WTC11 (cell line): ENCODE results near the gene SOX8. TPM values are rescaled to one million over a fixed set of nuclear protein-coding genes. Genes with fewer than 3 reads are reported as not detected.

Experiments used
- ATAC-seq: fragments of 200-7000 bp; cut with Tn5 transposase; 2 replicates; pipeline ENCODE4 v1.10.0; 2021; ENCODE audit warnings: mild to moderate bottlenecking, moderate library complexity
- CTCF ChIA-PET: fragments of 300-600 bp; sonication (Branson Sonifier 250); formaldehyde crosslinking; loops from one replicate; lab custom pipeline; 2021; ENCODE audit warnings: antibody characterized with exemption; lab: Charles Lee
- POLR2A ChIA-PET: fragments of 350-600 bp; sonication (Branson Sonifier 250); formaldehyde crosslinking; loops from one replicate; lab custom pipeline; 2021; ENCODE audit warnings: antibody characterized with exemption; lab: Charles Lee
- DNase-seq: peaks from one replicate; pipeline ENCODE4 v3.0.0; 2021; ENCODE audit warnings: low spot score
- H3K27ac Mint-ChIP-seq: 2 replicates; pipeline ENCODE4 v1.8.0; 2021; ENCODE audit warnings: mixed read lengths
- H3K27me3 Mint-ChIP-seq: 2 replicates; pipeline ENCODE4 v1.8.0; 2021; ENCODE audit warnings: low read depth, mild to moderate bottlenecking, moderate library complexity, mixed read lengths
- H3K36me3 Mint-ChIP-seq: 2 replicates; pipeline ENCODE4 v1.8.0; 2021; ENCODE audit warnings: mixed read lengths
- H3K4me1 Mint-ChIP-seq: 2 replicates; pipeline ENCODE4 v1.8.0; 2022; ENCODE audit warnings: mixed read lengths
- H3K4me3 Mint-ChIP-seq: 2 replicates; pipeline ENCODE4 v1.8.0; 2021; ENCODE audit warnings: mild to moderate bottlenecking, moderate library complexity, mixed read lengths
- H3K9me3 Mint-ChIP-seq: 2 replicates; pipeline ENCODE4 v1.8.0; 2021; ENCODE audit warnings: mixed read lengths
- CREM ChIP-seq: sonication (generic); formaldehyde crosslinking; IDR thresholded peaks from 2 replicates; pipeline ENCODE4 v1.8.1; 2022; ENCODE audit warnings: mild to moderate bottlenecking, missing genetic modification reagents, moderate library complexity
- EMX1 ChIP-seq: fragments of 250-450 bp; sonication (Bioruptor Pico); IDR thresholded peaks from 2 replicates; pipeline ENCODE4 v1.8.0; 2021; ENCODE audit warnings: mild to moderate bottlenecking
- FOXJ3 ChIP-seq: sonication (generic); formaldehyde crosslinking; IDR thresholded peaks from 2 replicates; pipeline ENCODE4 v1.9.0; 2021; ENCODE audit warnings: missing genetic modification reagents, mild to moderate bottlenecking, borderline replicate concordance
- GTF2I ChIP-seq: fragments of 250-450 bp; sonication (Bioruptor Pico); conservative IDR thresholded peaks from 2 replicates; pipeline ENCODE4 v1.4.0; 2021; ENCODE audit warnings: mild to moderate bottlenecking
- HMGA2 ChIP-seq: fragments of 250-450 bp; sonication (Bioruptor Pico); IDR thresholded peaks from 2 replicates; pipeline ENCODE4 v1.4.0; 2021; ENCODE audit warnings: mild to moderate bottlenecking, moderate library complexity
- HMGXB4 ChIP-seq: sonication (generic); formaldehyde crosslinking; IDR thresholded peaks from 2 replicates; pipeline ENCODE4 v1.8.1; 2023; ENCODE audit warnings: mild to moderate bottlenecking, moderate library complexity, missing genetic modification reagents
- IRF1 ChIP-seq: sonication (generic); formaldehyde crosslinking; IDR thresholded peaks from 2 replicates; pipeline ENCODE4 v1.8.0; 2023; ENCODE audit warnings: missing genetic modification reagents
- MYBL2 ChIP-seq: sonication (generic); formaldehyde crosslinking; IDR thresholded peaks from 2 replicates; pipeline ENCODE4 v1.8.1; 2023; ENCODE audit warnings: mild to moderate bottlenecking, moderate library complexity, missing genetic modification reagents
- PREB ChIP-seq: sonication (generic); formaldehyde crosslinking; IDR thresholded peaks from 2 replicates; pipeline ENCODE4 v1.8.1; 2022; ENCODE audit warnings: mild to moderate bottlenecking, missing genetic modification reagents, moderate library complexity, borderline replicate concordance
- SMAD4 ChIP-seq: sonication (generic); formaldehyde crosslinking; IDR thresholded peaks from 2 replicates; pipeline ENCODE4 v1.8.0; 2022; ENCODE audit warnings: mild to moderate bottlenecking, missing genetic modification reagents
- STAT6 ChIP-seq: sonication (generic); formaldehyde crosslinking; conservative IDR thresholded peaks from 2 replicates; pipeline ENCODE4 v1.8.1; 2023; ENCODE audit warnings: mild to moderate bottlenecking, low read depth, missing genetic modification reagents, moderate library complexity
- ZMAT4 ChIP-seq: fragments of 250-450 bp; sonication (Bioruptor Pico); IDR thresholded peaks from 2 replicates; pipeline ENCODE4 v1.9.0; 2021; ENCODE audit warnings: mild to moderate bottlenecking
- ZNF232 ChIP-seq: sonication (generic); formaldehyde crosslinking; IDR thresholded peaks from 2 replicates; pipeline ENCODE4 v1.8.0; 2022; ENCODE audit warnings: mild to moderate bottlenecking, missing genetic modification reagents
- ZNF423 ChIP-seq: fragments of 250-450 bp; sonication (Bioruptor Pico); IDR thresholded peaks from 2 replicates; pipeline ENCODE4 v2.1.2; 2022; ENCODE audit warnings: mild to moderate bottlenecking, moderate library complexity
- total RNA-seq: library from RNA; stranded (reverse); gene quantifications from 3 replicates; pipeline ENCODE4 v1.2.3, GENCODE V29; 2021

The SOX8 gene
- total RNA-seq, 1 experiment from 2014 or later: 12.3 TPM

GRCh38 chr16:987906-988305 lies 6.3 kb downstream of the SOX8 start:
- DNase-seq (no peak), ATAC-seq (no peak)
- POLR2A ChIA-PET: no interaction called here
- H3K36me3 Mint-ChIP-seq: no peaks in the 10 kb centered on the region
- TF ChIP-seq HMGA2 (CRISPR knock-in tag) (no peak), CREM (CRISPR knock-in tag) (no peak), GTF2I (CRISPR knock-in tag) (no peak)
- TF ChIP-seq, all 79 proteins: peak for 0
- no peak overlapping the region for H3K4me3 Mint-ChIP-seq
- H3K27me3 Mint-ChIP-seq: peaks cover 4% of the 10 kb centered on the region
- CTCF ChIA-PET: interaction anchor here (0.9 to 1.0 kb wide), 2 partner anchors 10 to 67 kb away, joined by 3 read pairs; no protein-coding TSS in a partner anchor
- peaks cover 1% of the 10 kb centered on the region for H3K4me1 Mint-ChIP-seq
- no peaks in the 10 kb centered on the region for H3K9me3 Mint-ChIP-seq
- no peak overlapping the region for H3K27ac Mint-ChIP-seq

- H3K27ac Mint-ChIP-seq: no peak overlapping the region
- no peak for DNase-seq
- ATAC-seq: no peak
Measured at GRCh38 chr16:988471-989353, 7.1 kb downstream of the SOX8 start.

More at GRCh38 chr16:988471-989353, 7.1 kb downstream of the SOX8 start:
- Mint-ChIP-seq H3K4me1 (no peaks in the 10 kb centered on the region), H3K9me3 (no peaks in the 10 kb centered on the region), H3K36me3 (no peaks in the 10 kb centered on the region), H3K27me3 (no peaks in the 10 kb centered on the region), H3K4me3 (no peak overlapping the region)
- CTCF ChIA-PET: interaction anchor here (0.7 to 1.0 kb wide), 4 partner anchors 9 to 101 kb away, joined by 3 read pairs; no protein-coding TSS in a partner anchor
- no peak for TF ChIP-seq MYBL2 (CRISPR knock-in tag)
- no peak for TF ChIP-seq EMX1 (CRISPR knock-in tag)
- TF ChIP-seq ZNF232 (CRISPR knock-in tag): no peak
- TF ChIP-seq SMAD4 (CRISPR knock-in tag): no peak
- no peak for TF ChIP-seq ZNF423
- no peak for TF ChIP-seq ZMAT4 (CRISPR knock-in tag)
- TF ChIP-seq IRF1 (CRISPR knock-in tag): no peak
- no peak for TF ChIP-seq FOXJ3 (CRISPR knock-in tag)
- no peak for TF ChIP-seq HMGXB4
- TF ChIP-seq PREB (CRISPR knock-in tag): no peak
- no peak for TF ChIP-seq STAT6 (CRISPR knock-in tag)
- POLR2A ChIA-PET: no interaction called here
